DMS114 treated with DMSO at 0.1 percent for 48 hours (cell line): Measurements from ENCODE around the gene PCDHGA5.
"Not testable (repeated sequence)": the region's sequence is repeated elsewhere in the genome, so short reads cannot be mapped to it uniquely, and the experiment has no call there.

Experiments used
- DNase-seq: peaks from one replicate; lab custom pipeline; 2025; ENCODE audit not compliant: unreplicated experiment; lab: John Stamatoyannopoulos, UW

PCDHGA5 gene

GRCh38 chr5:141412854-141413539 lies 49.0 kb downstream of the PCDHGA5 start, which contains the start of gene PCDHGA10:
Gene PCDHGA10, plus strand, starts transcription at chr5:141412987. Its CDS starts 189 bp downstream, at chr5:141413176.
- no peak for DNase-seq

- no peak for DNase-seq
Measured at GRCh38 chr5:141413540-141414069, 49.6 kb downstream of the PCDHGA5 start.

- not testable (repeated sequence) for DNase-seq
Measured at GRCh38 chr5:141414548-141415274, 50.7 kb downstream of the PCDHGA5 start.

GRCh38 chr5:141415275-141415618 lies 51.3 kb downstream of the PCDHGA5 start:
- not testable (repeated sequence) for DNase-seq
